Activated T-cell treated with anti-CD3 and anti-CD28 coated beads, Interleukin-2, amount 50 U/mL, for 4 hours (primary cell): ENCODE measurements around the gene HNRNPA0. TPM values are rescaled to one million over a fixed set of nuclear protein-coding genes. Genes with fewer than 3 reads are reported as not detected.

Experiments
- ATAC-seq, 2 donors: fragments of 200-7000 bp; cut with Tn5 transposase; one replicate each; pipeline ENCODE4 v1.10.0; 2021
- DNase-seq: peaks from one replicate; pipeline ENCODE4 v3.0.0-alpha.2; 2020
- H3K27me3 Mint-ChIP-seq: one replicate; pipeline ENCODE4 v1.8.0; 2021; ENCODE audit warnings: low read depth, mixed read lengths
- H3K36me3 Mint-ChIP-seq: one replicate; pipeline ENCODE4 v1.8.0; 2022; ENCODE audit warnings: mixed read lengths; ENCODE audit not compliant: insufficient read depth
- H3K4me1 Mint-ChIP-seq: one replicate; pipeline ENCODE4 v1.8.0; 2021; ENCODE audit warnings: low read depth, mixed read lengths
- H3K4me3 Mint-ChIP-seq: one replicate; pipeline ENCODE4 v1.8.0; 2021; ENCODE audit warnings: mild to moderate bottlenecking, moderate library complexity, mixed read lengths
- H3K9me3 Mint-ChIP-seq: one replicate; pipeline ENCODE4 v1.8.0; 2021; ENCODE audit warnings: mixed read lengths
- total RNA-seq, 3 donors: library from RNA; stranded (reverse); gene quantifications; one replicate each; pipeline ENCODE4 v1.2.1, GENCODE V29; 2021

Gene HNRNPA0
- total RNA-seq, 3 donors from 2014 or later: 48.0 to 49.5 (median 48.6) TPM

DNA sequence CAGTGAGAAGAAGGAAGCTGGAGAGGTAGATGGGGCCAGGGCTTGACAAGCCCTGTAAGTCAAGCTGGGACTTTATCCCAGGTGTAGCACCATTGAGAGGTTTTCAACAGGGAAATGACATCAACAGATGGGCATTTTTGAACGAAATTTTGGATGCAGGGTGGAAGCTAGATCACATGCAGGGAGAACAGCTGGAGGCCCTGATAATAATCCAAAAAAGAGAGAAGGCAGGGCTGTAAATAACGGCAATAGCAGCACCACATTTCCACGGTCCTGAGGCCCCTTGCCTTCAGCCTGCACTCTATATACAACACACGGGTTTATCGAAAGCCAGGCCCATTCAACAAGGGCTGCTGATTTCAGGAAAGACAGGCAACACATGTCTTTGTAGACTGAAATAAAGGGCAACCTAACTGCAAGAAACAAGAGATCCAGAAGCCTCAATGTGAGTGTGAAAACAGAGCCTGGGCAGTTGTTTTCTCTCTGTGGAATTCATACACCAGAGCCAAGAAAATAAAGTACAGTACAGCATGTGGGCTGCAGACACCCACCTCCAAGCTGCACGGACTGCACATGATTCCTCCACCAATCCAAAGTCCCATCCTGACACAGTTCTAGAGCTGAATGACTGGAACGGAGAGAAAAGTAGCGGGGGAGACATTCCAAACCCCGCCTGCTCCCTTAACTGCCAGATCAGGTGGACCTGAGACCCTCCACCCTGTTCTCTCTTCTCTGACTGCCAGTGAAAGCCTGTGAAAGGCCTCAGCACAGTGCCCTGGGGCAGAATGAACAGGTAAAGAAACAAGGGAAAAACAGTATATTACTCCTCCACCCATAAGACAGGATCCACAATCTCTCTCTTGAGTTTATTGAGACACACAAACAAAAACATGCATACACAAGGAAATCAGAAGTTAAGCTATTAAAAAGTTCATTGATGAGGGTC, 54.6 kb downstream of the HNRNPA0 start:
- no peak for ATAC-seq
- H3K9me3 Mint-ChIP-seq: no peaks in the 10 kb centered on the region
- DNase-seq: no peak
- peaks cover 19% of the 10 kb centered on the region for H3K36me3 Mint-ChIP-seq
- no peaks in the 10 kb centered on the region for H3K27me3 Mint-ChIP-seq
- H3K4me1 Mint-ChIP-seq: peaks cover 41% of the 10 kb centered on the region
- H3K4me3 Mint-ChIP-seq: no peak overlapping the region

DNA sequence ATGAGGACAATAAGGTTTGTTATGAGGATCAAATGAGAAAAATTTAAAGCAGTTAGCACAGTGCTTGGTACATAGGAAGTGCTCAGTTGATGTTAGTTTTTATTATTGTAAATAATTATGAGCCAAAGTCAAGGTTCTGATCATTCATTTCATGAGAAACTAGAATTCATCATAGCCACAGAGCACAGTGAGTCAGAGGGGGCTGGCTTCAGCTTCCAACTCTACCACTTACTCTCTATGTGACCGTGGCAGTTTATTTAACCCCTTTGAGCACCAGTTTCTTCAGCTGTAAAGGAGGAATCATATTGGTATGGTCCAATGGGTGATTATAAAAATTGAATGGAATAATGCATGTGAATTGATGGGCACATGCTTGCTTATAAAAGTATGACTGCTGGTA, 57.7 kb downstream of the HNRNPA0 start:
- Mint-ChIP-seq H3K4me3 (peak overlapping the region; percentile 46), H3K9me3 (no peaks in the 10 kb centered on the region), H3K4me1 (peaks cover 58% of the 10 kb centered on the region), H3K27me3 (no peaks in the 10 kb centered on the region), H3K36me3 (peaks cover 18% of the 10 kb centered on the region)
- ATAC-seq (peak; percentile 97 to 98), DNase-seq (peak; percentile 9)

DNA sequence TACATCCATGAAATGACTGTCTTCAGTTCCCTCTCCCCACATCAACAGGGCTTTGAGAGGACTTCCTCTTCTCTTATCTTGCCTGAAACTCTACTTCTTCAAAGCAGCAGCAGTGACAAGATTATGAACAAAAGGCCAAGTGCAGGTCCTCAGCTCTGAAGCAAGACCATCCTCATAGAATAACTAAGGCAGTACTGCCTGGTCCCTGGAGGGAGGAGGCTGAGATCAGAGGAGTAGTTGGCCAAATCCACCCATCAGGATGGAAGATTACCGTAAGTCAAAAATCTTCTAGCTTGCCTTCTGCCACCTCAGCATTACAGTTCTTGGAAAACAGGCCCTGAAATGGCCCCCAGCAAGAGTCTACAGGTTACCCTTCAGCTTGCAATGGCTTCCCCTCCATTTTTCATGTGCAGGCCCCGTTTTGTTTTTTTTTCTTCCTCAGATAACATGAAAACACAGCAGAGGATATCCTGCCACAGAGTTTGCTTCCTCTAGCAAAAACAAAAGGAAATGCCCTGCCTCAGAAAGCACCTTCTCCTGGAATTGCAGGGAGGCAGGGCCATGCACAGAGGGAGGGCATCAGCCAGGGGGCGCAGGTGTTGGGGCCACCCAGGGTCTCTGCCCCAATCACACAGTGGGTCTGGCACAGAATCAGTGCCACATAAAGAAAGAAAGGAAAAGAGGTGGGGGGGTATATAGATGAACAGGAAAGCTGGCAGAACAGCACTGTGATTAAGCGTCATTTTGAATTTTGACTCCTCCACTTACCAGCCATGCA, 58.3 kb downstream of the HNRNPA0 start:
- Mint-ChIP-seq H3K27me3 (no peaks in the 10 kb centered on the region), H3K4me1 (peaks cover 58% of the 10 kb centered on the region)

More for the DNA sequence above, 58.3 kb downstream of the HNRNPA0 start:
- ATAC-seq (peak; percentile 55 to 64), DNase-seq (no peak)
- H3K36me3 Mint-ChIP-seq: peaks cover 21% of the 10 kb centered on the region
- no peaks in the 10 kb centered on the region for H3K9me3 Mint-ChIP-seq
- H3K4me3 Mint-ChIP-seq: peak overlapping the region; percentile 46

Other genes with a start within 250 kb of the HNRNPA0 start
- 1 to 10 TPM; 2.0 to 2.9 (median 2.6) TPM for gene KLHL3, start 18.3 kb downstream of the HNRNPA0 start, total RNA-seq
- gene MYOT, start 113.5 kb upstream of the HNRNPA0 start, total RNA-seq: not detected
- not detected for gene PKD2L2, start 135.1 kb upstream of the HNRNPA0 start, total RNA-seq